Mucosa of descending colon (tissue), 3 donors: ENCODE measurements around the gene VASN. TPM values are rescaled to one million over a fixed set of nuclear protein-coding genes. Genes with fewer than 3 reads are reported as not detected.

Experiments used
- ATAC-seq: fragments of 200-7000 bp; cut with Tn5 transposase; one replicate; pipeline ENCODE4 v1.9.1; 2020; ENCODE audit warnings: mild to moderate bottlenecking, moderate library complexity
- DNase-seq, 3 donors: peaks; one replicate each; pipeline ENCODE4 v3.0.0-alpha.2; 2020
- H3K36me3 ChIP-seq: fragments of 200-600 bp; one replicate; pipeline ENCODE4 v1.8.0; 2021; ENCODE audit warnings: low read depth, mild to moderate bottlenecking
- H3K4me1 ChIP-seq: fragments of 200-600 bp; one replicate; pipeline ENCODE4 v1.8.0; 2021; ENCODE audit warnings: low read depth, mild to moderate bottlenecking
- H3K4me3 ChIP-seq: fragments of 200-600 bp; one replicate; pipeline ENCODE4 v1.8.0; 2021; ENCODE audit warnings: mild to moderate bottlenecking
- H3K9me3 ChIP-seq: fragments of 200-600 bp; one replicate; pipeline ENCODE4 v1.8.0; 2021; ENCODE audit warnings: mild to moderate bottlenecking
- CTCF ChIP-seq: fragments of 200-600 bp; IDR thresholded peaks from one replicate; pipeline ENCODE4 v1.8.0; 2022; ENCODE audit warnings: antibody characterized with exemption, mild to moderate bottlenecking
- intact Hi-C, 2 donors: fragments of 100-400 bp; cut with DNase I in 1 of 2; cut with micrococcal nuclease in 1 of 2; formaldehyde crosslinking; loops; one replicate each; pipeline versions ENCODE4 v1.11.0 to v1.11.1; 2022; cut with DNase I, micrococcal nuclease
- total RNA-seq, 3 donors: library from RNA; stranded (reverse); fragmentation: NEBNext Ultra II Directional in 2 of 3; extraction: Animal tissue kit (Norgen Biotek cat#: 25700) in 2 of 3; gene quantifications; one replicate each; pipeline versions ENCODE4 v1.2.1 to v1.2.4, GENCODE V29; 2021 to 2023
- donor health status: DM: no; HTN: no; CAD: no; lungs with moderate emphysema.
- donor health status: DM: no; HTN: no; CAD: no.
- donor health status: DM: no; HTN: yes; CAD: no.

VASN gene
- total RNA-seq, 3 donors from 2014 or later: 0.93 to 8.4 (median 5.1) TPM

DNA sequence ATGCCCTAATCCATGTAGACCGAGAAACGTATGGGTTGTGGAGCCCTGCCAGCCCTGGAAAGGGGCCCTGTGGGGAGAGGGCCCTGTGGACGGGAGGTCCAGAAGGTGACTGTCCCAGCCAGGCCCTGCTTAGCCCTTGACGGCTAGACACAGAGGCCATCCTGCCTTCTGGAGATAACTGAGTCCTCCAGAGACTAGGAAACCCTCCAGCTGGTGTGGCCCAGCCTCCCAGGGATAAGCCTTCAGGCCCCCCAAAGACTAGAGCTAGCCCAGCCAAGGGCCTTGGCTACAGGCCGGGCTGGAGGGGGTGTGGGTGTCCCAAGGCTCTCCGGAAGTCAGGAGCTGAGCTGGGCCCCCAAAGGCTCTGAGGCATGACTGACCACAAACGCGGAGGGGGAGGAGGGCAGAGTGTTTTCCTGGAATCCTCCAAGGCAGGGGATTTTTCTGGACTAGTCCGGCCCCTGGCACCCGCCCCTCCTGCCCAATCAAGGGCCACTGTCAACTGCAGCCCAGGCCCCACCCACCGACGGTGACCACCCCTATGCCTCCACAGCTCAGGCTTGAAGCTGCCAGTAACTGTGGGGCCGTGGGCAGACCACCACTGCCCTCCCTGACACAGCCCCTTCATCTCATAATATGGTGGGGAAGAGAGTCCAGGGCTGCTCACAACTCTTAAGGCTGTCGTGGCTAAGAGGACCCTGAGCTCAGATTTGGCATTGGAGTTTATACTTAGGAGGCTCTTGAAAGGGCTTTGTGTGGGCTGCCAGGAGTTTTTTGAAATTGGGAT lies 885 bp upstream of the VASN start:
- DNase-seq: peak; percentile 61 to 82 (median 61)
- Histone ChIP-seq H3K4me1 (peaks cover 9% of the 10 kb centered on the region), H3K36me3 (no peaks in the 10 kb centered on the region), H3K4me3 (no peak overlapping the region), H3K9me3 (no peaks in the 10 kb centered on the region)
- peak; percentile 26 for ATAC-seq
- no peak for TF ChIP-seq CTCF
- intact Hi-C loops: no loop called here

GRCh38 chr16:4372001-4372577 lies 441 bp downstream of the VASN start:
- intact Hi-C loops: no loop called here
- peaks cover 9% of the 10 kb centered on the region for H3K4me1 ChIP-seq
- peak; percentile 43 for ATAC-seq
- DNase-seq: no peak
- no peaks in the 10 kb centered on the region for H3K36me3 ChIP-seq
- TF ChIP-seq CTCF: no peak
- H3K9me3 ChIP-seq: no peaks in the 10 kb centered on the region
- peak overlapping the region; percentile 28 for H3K4me3 ChIP-seq

GRCh38 chr16:4372578-4373355 lies 1.1 kb downstream of the VASN start:
- DNase-seq (peak in 1 of 3 donors; percentile 30), ATAC-seq (no peak)
- intact Hi-C loops: no loop called here

GRCh38 chr16:4373356-4373908 lies 1.8 kb downstream of the VASN start:
- no peak for TF ChIP-seq CTCF
- peaks cover 9% of the 10 kb centered on the region for H3K4me1 ChIP-seq
- no peaks in the 10 kb centered on the region for H3K36me3 ChIP-seq
- ATAC-seq (no peak), DNase-seq (no peak)
- no peak overlapping the region for H3K4me3 ChIP-seq
- H3K9me3 ChIP-seq: no peaks in the 10 kb centered on the region
- intact Hi-C loops: no loop called here

More at GRCh38 chr16:4372578-4373355, 1.1 kb downstream of the VASN start:
- Histone ChIP-seq H3K4me3 (no peak overlapping the region), H3K4me1 (peaks cover 9% of the 10 kb centered on the region), H3K36me3 (no peaks in the 10 kb centered on the region), H3K9me3 (no peaks in the 10 kb centered on the region)
- TF ChIP-seq CTCF: no peak

DNA sequence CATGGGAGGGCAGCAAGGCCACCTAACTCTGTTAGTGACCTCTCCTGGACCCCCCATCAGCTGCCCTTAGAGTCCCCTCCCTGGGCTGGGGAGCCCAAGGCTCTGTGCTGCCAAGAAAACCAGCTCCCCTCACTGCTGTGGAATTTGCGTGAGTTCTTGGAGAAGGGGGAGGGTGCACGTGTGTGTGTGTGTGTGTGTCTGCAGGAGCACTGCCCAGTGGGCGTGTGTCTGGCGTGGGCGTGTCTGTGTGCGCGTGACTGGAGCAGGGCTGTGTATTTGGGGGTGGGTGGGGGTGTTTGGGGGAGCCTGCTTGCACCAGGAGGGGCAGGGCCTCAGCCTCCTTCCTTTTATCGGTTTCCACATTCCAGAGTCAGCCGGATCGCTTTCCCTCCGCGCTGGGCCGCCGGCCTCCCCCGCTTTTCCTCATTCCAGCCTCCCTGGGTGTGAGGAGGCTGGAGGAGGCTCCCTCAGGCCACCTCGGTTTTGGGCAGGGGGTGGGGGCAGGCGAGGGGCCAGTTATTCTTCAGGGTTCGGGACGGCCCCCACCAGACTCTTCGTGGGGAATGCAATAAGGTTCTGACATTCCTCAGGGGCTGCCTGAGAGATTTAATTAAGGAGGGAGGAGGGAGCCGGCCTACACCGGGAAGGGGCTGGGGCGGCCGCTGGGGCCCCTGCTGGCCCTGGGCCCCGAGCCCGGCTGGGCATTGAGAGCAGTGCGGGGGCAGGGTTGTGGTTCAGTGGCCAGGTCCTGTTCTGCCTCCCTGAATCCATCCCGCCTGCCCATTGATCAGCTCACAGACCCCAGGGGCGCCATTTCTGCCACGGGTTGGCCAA lies 2.5 kb downstream of the VASN start:
- peak; percentile 2 for ATAC-seq

More for the DNA sequence above, 2.5 kb downstream of the VASN start:
- intact Hi-C loops: no loop called here
- no peak overlapping the region for H3K4me3 ChIP-seq
- no peak for TF ChIP-seq CTCF
- no peaks in the 10 kb centered on the region for H3K9me3 ChIP-seq
- H3K36me3 ChIP-seq: no peaks in the 10 kb centered on the region
- peaks cover 9% of the 10 kb centered on the region for H3K4me1 ChIP-seq
- peak in 2 of 3 donors; percentile 59 for DNase-seq
